Germinal center (tissue), 1 donor: ENCODE measurements around the gene ARHGAP42.
"Not testable (repeated sequence)": the region's sequence is repeated elsewhere in the genome, so short reads cannot be mapped to it uniquely, and the experiment has no call there.

Experiments
- DNase-seq: peaks from one replicate; pipeline ENCODE4 v3.0.0; 2012; ENCODE audit warnings: mixed read lengths, low spot score

Gene ARHGAP42

GRCh38 chr11:100687054-100687629 lies at the start of gene ARHGAP42:
TSS of gene ARHGAP42 (plus strand) at chr11:100687288. CDS start at chr11:100687679, 391 bp downstream.
- DNase-seq, result peak; percentile 62

DNA sequence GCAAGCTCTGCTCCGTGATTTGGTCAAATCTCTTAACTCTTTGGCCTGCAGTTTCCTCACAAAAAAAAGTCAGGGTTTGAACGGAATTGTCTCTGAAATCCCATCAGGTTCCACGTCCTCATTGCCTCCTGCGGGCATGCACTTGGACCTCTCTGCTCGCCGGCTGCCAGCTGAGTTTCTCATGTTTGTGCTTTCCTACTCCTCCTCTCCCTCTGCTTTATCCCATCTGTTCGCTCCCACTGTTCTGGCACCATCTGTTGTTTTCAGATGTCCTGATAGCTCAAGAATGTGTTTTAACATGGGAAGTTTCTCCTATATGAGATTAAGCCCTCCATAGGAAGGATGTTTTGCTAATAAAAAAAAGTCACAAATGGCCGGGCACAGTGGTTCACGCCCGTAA lies 49.4 kb upstream of the ARHGAP42 start:
- DNase-seq, result no peak

GRCh38 chr11:100638648-100639047 lies 48.4 kb upstream of the ARHGAP42 start:
- DNase-seq, result no peak

DNA sequence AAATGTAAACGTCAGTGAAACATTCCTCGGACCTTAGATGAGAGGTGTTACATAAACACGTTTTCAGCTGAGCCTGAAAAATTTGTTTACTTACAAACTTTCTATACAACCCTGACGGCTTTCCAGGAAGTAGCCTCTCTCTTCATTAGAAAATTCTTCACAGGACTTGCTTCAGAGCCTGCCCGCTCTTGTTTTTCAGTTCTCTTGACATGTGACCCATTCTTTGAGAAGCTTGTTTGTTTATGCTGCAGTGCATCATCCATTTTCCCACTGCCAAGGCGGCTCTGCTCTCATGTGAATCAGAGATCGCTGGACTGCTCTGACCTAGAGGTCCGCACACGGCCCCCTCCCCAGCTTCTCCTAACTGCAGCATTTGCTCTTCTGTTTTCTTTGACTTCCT lies 47.9 kb upstream of the ARHGAP42 start:
- no peak for DNase-seq

DNA sequence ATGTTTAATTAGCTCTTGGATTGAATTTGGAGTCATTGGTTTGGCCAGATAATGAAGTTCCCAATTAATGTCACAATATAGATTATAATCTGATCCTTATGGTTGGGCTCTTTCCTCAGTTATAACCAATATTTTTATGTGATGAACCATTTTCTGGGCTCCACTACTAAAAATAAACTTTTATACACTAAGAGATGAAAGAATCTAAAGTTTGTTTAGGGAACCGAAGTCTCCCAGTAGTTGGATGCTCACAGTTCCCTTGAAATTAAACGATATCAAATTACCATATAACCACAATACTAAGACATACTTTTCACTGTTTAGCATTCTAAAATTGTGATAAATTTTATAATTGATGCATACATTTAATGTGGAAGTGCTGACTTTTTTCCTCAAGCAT lies 47.0 kb upstream of the ARHGAP42 start:
- DNase-seq, result no peak

DNA sequence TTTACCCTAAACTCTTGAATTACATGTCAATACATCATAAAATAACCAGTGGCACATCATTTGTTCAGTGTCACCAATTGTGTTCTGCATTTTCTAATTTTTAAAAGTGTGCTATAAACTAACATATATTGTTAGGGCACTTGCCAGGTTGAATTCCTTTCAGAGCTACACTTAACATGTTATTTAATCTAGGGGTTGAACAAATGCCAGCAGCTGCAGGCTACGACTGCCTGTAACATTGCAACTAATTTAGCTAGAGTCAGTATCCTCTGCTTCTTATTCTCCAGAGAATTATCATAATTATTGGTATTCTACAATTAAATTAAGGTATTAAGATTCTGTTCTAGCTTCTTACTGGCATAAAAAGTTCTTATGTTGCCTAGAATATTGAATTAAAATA lies 46.4 kb upstream of the ARHGAP42 start:
- no peak for DNase-seq

GRCh38 chr11:100641456-100641855 lies 45.6 kb upstream of the ARHGAP42 start:
- no peak for DNase-seq

- no peak for DNase-seq
Measured at GRCh38 chr11:100646545-100646944, 40.5 kb upstream of the ARHGAP42 start.

GRCh38 chr11:100647861-100648260 lies 39.2 kb upstream of the ARHGAP42 start:
- DNase-seq, result no peak

GRCh38 chr11:100663583-100663982 lies 23.5 kb upstream of the ARHGAP42 start:
- DNase-seq, result no peak

DNA sequence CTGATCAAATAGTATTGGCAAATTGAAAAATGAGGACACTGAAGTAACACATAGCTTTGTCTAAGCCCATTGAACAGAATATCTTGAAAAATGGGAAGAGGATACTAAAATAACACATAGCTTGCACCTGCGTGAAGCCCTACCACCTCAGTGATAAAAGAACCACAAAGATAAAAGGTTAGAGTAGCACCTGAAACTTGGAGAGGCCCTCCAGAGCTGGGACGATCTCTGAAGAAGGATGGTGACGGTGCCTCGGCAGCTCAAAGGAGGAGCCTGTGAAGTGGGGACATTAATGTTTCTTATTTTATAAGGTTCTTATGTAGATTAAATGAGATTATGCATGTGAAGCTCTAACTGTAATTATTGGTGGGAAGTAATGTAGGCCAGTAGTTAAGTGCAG lies 23.1 kb upstream of the ARHGAP42 start:
- DNase-seq, result no peak

DNA sequence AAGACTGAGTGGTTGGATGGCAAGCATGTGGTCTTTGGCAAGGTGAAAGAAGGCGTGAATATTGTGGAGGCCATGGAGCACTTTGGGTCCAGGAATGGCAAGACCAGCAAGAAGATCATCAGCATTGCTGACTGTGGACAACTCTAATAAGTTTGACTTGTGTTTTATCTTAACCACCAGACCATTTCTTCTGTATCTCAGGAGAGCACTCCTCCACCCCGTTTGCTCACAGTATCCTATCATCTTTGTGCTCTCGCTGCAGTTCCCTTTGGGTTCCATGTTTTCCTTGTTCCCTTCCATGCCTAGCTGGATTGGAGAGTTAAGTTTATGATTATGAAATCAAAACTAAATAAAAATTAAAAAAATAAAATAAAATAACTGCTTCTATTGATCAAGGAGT lies 20.3 kb upstream of the ARHGAP42 start:
- not testable (repeated sequence) for DNase-seq

DNA sequence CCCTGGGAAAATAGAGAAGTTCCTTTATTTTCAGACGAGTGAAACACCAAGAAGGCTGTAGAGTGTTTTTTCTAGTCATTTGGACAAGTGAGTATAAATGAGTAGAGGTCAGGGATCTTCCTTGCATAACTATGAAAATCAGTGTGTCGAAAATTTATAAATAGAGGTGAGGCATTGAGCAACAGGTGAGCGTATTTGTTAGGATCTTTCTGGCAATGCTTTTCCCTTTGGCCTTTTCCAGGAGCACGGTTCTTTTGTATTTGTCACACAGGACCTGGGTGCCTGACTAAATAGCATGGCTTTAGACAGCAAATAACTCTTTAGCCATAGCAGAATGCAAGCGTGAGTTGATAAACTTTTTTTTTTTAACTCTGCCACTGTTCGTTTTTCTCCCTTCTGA lies 19.6 kb upstream of the ARHGAP42 start:
- DNase-seq, result no peak

DNA sequence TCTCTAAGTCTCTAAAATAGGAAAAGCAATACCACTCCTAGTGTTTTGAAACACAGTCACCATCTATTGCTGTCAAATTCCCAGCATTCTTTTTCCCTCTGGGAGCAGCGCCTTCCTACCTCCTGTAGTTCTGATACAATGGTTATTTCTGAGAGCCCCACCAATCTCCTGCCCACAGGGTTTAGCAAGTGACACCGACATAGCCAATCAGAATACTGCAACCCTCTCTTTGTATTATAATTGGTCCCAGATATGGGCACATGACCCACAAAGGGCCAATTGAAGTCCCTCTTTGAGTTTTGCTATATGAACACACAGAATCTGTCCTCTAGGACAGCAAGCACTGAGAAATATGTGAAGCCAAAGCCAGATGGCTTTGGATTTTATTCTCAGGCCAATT lies 16.9 kb upstream of the ARHGAP42 start:
- no peak for DNase-seq

DNA sequence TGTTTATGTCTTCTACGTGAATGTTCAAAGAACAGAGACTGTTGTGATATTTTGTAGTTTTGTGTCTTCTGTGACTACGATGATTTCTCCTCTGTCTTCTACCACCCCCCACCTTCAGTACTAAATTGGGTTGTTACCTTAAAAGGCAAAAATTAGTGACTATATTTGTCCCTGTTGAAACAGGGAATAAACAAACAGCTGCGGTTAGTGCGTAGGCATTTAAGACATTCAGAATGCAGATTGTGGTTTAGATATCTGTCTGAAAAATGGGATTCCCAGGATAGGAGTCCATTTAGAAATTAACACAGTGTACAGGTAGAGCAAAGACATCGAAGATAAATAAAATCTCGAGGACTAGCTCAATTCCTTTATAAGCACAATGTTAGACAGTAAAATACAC lies 15.6 kb upstream of the ARHGAP42 start:
- DNase-seq, result no peak

DNA sequence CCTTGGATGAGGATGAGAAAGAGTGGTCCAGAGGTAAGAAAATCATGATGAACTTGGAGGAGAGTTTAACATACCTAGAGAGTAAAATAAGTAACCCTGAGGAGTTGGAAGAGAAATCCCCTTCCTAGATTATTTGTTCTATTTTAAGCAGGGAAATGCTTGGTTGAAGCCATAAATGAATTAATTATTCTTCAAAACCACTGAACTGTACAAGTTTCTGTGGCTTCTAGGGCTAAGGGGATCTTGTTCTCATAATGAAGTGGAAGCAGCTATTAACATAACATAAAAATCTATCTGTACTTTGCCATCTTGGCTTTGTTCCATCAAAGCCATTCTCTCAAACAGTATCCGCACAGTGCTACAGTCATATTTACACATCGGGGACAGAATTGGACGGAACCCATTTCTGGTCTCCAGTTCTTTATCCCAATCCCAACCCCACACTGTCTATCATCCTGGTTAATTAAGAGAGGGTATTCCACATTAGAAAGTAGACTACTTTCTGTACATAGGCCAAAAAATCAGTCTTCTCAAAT lies 14.5 kb upstream of the ARHGAP42 start:
- no peak for DNase-seq

GRCh38 chr11:100673063-100673462 lies 14.0 kb upstream of the ARHGAP42 start:
- DNase-seq, result no peak

DNA sequence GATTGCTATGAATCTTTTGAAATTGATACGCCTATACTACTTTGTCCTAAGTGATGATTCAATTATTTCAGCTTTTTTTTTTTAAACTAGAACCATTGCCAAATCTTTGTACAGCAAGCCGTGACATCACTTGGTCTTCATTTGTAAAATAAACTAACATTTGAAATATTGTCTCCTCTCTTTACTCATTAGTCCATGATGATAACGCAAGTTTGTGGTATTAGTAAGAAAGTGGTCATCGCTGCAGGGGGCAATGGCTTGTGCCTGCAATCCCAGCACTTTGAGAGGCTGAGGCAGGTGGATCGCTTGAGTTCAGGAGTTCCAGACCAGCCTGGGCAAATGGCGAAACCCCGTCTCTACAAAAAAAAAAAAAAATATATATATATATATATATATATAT lies 12.9 kb upstream of the ARHGAP42 start:
- DNase-seq, result no peak

- no peak for DNase-seq
Measured at GRCh38 chr11:100675115-100675650, 11.9 kb upstream of the ARHGAP42 start.

- DNase-seq, result no peak
Measured at GRCh38 chr11:100676901-100677300, 10.2 kb upstream of the ARHGAP42 start.

- no peak for DNase-seq
Measured at GRCh38 chr11:100677796-100678195, 9.3 kb upstream of the ARHGAP42 start.

- DNase-seq, result no peak
Measured at GRCh38 chr11:100680070-100680469, 7.0 kb upstream of the ARHGAP42 start.

- DNase-seq, result peak; percentile 53
Measured at GRCh38 chr11:100681064-100681502, 6.0 kb upstream of the ARHGAP42 start.
